GM21528 (cell line): ENCODE results near the gene TMEM115.

Source experiments
- ATAC-seq: cut with Tn5 transposase; IDR thresholded peaks from one replicate; pipeline ENCODE4 v1.9.1; 2021; ENCODE audit warnings: mild to moderate bottlenecking, moderate library complexity; ENCODE audit not compliant: unreplicated experiment, low FRiP score

Gene TMEM115

DNA sequence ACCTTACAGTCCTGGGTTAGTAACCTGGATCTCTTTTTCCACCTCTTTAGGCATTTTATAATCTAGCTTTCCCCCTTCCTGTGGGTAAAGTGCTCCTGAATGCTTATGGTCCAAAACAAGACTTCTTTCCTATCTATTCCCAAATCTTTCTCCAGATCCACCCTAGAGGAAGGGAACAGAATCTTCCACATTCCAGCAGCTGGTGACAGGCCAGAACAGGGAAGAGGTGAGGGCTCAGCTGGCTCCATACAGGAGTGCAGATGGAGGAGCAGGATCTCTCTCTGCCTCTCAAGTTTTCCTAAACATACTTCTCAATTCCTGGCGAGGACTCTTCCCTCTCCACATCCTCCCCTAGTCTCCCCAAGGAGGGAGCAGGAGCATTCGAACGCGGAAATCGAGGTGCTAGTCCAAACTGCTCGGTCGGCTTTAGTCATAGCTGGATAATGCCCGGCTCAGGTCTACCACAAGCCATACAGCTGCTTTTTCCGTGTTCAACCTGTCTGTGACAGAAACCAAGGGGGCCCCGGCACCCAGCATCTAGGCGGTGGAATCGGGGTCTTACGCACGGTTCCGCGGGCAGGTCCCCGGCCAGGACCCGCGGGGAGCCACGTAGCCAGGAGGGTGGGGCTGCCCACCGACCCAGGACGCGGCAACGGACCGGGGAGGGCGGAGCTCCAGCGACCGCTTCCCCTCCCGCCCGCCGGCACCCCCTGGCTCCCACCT is 22.7 kb downstream of the TMEM115 start:
- peak; percentile 30 for ATAC-seq

DNA sequence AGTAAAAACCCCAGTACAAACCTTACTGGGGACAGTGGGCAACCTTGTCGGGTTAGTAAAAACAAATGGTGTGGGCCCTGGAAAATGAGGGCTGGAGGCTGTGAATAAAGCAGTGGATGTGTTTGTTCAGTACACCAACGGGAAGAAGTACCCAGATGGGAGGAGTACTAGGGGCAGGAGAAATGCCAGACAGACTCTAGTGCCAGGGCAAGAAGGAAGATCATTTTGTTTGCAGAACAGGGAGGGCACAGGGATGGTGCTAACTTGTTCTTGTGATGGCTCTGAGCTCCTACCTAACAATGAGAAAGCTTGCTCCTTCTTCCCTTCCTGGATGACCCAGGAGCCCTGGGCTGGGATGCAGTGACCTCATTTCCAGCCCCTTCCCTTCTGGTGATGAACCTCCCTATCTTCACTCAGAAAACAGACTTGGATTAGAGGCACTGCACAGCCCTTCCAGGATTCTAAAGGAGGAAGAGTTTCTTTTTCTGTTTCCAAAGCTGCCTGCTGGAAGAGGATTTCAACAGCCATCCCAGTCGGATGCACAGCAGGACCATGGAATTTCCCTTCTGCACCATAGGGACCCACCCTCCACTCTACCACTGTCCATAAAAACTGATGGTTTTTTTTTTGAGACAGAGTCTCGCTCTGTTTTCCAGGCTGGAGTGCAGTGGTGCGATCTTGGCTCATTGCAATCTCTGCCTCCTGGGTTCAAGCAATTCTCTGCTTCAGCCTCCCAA is 24.8 kb downstream of the TMEM115 start:
- no peak for ATAC-seq

DNA sequence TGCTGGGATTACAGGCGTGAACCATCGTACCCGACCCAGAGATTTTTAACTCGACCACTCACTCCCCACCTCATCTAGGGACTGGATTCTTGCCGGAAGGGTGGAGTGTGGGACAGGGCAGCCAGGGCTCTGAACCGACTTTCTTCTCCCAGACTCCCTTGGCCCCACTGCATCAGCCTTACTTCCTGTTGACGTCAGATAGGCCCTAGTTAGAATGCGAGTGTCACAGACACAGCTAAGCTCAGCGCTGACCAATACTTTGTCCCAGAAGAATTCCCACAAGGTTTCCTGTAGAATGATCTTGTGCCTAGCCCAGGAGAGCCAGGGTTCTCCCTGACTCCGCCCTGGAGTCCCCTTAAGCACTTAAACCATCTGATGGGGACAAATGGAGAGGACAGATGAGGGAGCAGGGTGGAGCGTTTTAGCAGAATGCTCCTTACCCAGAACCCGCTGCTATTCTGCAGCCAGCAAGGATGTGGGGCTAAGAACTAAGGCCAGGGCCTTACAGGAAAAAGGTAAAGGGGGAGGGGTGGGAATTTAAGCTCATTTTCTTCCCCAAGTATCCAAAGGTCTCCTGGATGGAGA is 25.5 kb downstream of the TMEM115 start:
- ATAC-seq = no peak

DNA sequence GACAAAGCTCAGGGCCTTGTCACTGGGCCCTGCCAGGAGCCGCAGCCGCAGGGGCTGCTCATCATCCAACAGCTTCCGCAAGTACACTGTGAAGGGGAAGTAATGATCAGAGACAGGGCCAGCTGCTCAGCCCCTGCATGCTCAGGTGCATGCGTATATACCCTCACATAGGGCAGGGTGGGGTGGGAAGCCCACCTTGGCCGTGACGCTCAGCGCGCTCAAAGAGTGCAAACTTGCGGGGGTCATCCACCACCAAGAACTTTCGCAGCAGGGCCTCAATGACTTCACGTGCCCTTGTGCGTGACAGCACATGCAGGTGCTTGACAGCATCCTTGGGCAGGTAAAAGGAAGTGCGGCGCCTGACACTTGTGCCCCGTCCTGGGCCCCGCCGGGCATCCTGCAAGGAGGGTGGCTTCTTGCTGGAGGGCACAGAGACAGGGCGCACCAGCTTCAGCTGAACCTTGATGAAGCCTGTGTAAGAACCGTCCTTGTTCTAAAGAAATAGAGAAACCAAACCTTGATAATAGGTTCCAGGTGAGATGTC is 27.9 kb downstream of the TMEM115 start:
- ATAC-seq = no peak

DNA sequence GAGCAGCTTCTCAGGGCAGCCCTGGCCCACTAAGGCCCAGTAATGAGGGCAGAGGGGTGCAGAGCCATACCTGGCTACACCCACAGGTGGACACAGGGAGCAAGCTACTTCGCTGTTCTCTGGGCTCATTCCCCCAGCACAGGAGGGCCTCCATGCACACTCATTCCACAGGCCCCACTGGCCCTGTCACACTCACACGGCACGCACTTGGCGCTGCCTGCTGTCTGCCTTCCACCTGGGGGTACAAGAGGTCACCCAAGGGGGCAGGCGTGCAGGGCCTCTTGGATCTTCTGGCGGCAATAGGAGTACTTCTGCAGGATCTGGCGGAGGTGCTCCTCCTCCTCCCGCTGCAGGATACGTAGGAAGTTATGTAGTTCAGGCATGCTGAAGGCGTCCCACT is 29.0 kb downstream of the TMEM115 start:
- no peak for ATAC-seq

DNA sequence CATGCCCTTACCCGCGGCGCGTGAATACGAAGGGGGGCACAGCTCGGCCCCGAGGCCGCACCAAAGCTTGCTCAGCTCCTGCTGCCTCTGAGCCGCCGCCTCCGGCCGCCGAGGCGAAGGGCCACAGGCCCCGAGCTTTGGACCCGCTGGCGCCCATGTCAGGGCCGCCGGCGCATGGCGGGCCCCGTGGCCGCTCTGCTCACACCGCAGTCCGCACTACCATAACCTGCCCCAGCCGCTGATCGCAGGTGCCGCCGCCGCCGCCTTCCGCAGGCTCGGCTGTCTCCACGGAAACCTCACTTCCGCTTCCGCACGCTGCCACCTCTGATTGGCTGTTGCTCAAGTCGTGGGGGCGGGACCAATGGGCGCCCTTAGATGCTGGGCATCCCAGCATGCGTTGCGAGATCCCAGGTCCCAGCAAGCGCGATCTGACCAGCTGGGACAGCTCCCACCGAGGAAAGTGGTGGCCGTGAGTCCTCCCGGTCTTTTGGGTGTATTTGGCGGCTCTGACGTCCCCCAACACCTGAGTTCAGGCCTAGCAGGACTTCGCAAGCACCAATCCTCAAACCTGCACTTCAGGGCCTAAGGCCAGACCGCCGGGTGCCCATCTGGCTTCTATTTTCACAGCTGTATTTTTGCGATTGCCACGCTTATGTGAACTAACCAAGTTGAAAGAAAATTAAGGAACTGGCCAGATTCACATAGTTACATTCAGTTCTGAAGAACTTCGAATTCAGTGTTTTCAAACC is 31.2 kb downstream of the TMEM115 start, which contains the start of gene TUSC2:
TSS of gene TUSC2 (minus strand) at position 281 of the 749 bp plus-strand sequence. CDS start at position 157, 124 bp downstream.
- peak; percentile 74 for ATAC-seq

DNA sequence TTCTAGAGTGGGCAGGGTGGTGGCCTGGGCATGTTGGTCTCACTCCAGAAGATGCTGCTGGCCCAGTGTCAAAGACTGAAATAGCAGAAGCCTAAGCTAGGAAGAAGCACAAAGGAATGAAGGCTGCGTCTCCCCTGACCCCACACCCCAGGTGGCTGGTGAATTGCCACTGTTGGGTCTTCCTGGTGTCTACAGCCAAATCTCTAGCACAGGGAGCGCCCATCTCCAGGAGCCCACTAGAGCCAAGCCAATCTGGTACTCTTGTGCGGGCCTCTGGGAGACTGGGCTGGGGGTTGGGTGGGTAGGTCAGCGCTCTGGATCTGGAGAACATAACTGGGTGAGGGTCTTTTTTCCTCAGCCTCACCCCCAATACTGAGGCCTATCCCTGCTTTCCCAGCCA is 32.2 kb downstream of the TMEM115 start:
- no peak for ATAC-seq

DNA sequence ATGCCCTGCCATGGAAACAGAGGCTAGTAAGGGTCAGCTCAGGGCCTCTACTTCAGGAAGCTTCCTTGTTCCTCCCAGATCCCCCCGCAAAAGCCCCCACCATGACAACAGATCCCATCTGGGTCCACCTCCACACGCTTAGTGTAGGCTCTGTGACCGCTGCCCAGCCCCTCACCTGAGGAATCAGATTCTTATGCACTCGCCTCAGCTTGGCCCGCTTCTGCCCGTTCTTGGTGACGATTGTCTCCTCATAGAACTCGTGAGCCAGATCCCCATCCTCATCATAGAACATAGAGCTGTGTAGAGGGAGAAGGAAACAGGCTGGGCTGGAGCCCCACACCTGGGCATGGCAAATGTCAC is 33.2 kb downstream of the TMEM115 start:
- no peak for ATAC-seq

DNA sequence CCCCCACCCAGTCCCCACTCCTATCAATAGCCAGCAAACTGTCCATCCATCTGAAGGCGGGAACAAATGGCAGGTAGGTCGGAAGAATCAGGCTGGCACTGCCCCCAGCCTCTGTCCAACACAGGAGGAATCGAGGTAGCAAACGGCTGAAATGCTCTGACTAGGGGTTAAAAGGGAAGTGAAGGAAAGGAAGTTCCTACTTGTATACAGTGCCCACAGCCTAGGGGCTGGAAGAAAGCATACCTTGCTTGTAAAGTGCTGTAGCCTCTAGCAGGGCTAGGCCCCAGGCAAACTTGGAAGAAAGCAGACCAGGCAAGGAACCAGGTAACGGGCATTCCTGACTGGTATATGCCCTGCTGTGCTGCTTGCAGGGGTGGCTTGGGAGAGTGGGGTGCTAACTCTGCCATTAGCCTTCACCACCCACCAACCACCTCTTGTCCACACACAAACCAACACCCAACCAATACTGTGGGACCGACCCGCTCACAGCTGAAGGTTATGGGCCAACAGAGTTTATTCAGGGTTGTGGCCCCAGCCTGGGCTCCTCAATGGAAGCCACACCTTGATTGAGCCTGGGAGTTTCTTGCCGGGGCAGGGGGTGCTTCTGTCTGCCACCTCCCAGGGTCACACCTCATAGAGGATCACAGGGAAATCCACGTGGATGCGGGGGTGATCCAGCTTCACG is 33.7 kb downstream of the TMEM115 start:
- ATAC-seq = no peak

DNA sequence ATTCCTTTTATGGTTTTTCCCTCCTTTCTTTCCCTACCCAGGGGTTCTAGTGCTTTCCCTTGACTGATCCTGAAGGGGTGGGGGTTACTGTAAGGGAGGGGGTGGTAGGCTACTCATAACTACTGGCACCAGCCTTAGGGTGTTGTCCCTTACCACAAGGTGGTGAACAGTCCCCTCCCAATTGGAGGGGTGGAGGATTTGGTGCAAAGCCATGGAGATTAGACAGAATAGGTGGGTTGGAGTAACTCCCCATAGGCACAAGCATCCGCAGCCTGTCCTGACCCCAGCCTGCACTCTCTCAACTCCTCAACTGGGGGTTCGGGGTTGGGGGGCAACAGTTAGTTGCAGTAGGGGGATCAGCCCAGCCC is 34.2 kb downstream of the TMEM115 start:
- ATAC-seq = no peak

DNA sequence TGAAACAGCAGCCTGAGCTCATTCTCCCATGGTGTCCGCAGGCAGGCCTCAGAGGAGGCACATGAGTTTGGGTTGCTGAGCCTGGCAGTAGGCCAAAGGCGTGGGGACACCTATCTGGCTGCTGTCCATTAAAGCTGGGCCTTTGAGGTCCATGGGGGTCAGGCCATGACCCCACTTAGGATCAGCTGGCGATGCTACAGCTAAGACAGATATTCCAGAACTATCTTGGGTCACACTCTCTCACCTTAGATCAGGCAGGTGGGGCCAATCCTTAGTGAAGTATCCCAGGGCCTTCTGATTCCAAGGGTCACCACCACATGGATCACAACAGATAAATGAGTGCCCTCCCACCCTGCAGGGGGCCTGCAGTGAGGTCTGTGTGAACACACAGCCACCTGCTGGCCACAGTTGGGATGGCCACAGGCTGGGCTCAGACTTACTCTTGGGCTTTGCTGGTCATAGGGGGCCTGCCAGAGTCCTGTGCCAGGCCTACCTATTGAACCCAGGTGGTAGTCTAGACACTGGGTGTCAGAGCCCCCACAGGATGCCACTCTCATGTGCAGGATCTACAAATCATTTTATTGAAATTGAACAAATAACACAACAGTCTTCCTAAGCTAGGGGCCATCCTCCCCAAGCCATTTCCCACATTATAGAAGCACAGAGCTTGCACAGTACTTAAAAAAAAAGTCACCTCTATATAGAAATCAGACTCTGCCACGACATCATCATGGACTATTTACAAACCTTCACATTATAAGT is 34.8 kb downstream of the TMEM115 start:
- ATAC-seq = no peak

DNA sequence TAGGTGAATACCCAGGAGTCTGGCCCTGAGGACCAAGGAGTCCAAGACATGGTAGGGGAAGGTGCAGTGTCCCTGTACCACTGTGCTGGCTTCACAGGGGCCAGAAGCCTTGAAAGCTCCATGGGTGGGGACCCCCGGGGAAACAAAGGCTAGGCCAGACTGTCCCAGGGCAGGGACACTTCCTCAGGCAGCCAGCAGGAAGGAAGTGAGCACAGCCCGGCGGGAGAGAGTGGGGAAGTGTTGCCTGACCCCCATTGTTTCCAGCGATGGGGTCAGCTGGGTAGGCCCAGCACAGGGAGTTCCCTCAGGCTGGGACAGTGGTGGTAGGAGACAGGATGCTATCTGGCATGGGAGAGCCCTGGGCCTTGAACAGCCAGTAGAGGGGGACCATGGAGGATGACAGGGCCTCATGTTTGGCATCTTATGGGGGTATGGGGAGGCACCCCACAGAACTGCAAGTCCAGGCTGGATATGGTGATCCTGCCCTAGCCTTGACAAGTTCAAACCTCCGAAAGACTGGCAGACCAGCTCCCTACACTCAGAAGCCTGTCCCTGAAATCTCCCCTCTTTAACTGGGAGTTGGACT is 35.6 kb downstream of the TMEM115 start:
- ATAC-seq = no peak

DNA sequence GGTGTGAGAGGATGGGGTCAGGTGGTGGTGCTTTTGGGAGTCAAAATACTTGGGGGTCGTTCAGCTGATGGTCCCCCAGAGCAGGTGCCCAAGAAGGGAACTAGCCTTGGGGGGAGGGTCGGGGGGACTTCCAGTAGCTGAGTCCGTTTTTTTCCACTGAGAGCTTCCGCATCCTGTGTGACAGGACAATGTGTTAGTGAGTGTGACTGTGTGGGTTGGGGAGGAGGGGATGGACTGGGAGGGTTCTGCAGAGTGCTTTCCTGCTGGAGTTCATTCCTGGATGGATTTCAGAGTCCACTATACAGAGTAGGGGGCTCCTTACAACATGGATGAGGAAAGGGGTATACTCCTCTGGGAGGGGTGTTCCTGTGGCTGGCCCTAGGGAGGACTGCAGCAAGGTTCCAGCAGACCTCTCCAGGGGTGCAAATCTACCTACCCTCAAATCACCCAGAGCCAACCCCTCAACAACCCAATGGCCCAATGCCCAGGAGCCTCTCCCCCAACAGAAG is 36.2 kb downstream of the TMEM115 start:
- no peak for ATAC-seq

DNA sequence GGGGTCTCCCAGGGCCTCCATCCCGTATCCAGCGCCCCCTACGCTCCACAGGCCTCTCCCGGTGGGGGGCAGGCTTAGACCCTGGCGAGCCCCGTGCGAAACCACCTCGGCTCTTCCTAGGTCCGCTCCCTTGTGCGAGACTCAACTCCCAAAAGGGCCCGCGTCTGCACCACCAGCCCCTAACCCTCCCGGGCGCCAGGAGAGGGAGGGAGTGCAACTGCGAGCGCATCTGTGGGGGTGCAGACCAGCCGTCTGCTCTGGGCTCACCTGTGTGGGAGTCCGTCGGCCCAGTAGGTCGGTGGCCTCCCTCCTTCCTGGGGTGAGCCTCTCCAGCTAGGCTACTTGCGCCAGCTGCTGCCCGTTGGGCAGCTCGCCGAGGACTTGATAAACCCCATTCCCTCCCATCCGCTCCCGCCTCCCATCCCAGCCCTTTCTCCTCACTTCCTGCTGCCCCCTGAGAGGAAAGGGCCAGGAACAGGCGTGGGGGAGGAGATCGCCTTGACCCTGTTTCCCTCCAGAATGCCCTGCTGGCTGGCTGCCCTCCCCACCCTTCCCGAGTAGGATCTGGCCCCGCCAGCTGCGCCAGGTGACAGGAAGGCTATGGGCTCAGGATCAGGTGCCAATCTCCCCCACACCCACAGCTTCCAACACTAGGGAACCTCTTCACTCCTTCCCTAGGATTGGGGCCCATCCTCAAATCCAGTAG is 36.8 kb downstream of the TMEM115 start, which contains the start of gene HYAL2:
TSS of gene HYAL2 (minus strand) at position 360 of the 706 bp plus-strand sequence. CDS start 2,256 bp downstream, outside the sequence.
- ATAC-seq = no peak

DNA sequence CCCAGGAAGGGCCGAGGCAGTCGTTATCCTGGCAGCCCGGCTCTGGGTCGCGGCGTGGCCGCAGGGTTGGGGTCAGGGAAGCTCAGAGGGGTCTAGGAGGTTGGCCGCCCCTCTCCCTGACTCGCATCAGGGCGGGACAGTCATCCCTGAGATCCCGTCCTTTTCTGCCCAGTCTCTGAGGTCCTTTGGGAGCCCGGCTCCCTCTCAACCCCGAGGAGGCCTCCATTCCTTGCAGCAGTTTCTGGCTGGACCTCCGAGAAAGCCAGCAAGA is 37.3 kb downstream of the TMEM115 start:
- ATAC-seq = no peak

DNA sequence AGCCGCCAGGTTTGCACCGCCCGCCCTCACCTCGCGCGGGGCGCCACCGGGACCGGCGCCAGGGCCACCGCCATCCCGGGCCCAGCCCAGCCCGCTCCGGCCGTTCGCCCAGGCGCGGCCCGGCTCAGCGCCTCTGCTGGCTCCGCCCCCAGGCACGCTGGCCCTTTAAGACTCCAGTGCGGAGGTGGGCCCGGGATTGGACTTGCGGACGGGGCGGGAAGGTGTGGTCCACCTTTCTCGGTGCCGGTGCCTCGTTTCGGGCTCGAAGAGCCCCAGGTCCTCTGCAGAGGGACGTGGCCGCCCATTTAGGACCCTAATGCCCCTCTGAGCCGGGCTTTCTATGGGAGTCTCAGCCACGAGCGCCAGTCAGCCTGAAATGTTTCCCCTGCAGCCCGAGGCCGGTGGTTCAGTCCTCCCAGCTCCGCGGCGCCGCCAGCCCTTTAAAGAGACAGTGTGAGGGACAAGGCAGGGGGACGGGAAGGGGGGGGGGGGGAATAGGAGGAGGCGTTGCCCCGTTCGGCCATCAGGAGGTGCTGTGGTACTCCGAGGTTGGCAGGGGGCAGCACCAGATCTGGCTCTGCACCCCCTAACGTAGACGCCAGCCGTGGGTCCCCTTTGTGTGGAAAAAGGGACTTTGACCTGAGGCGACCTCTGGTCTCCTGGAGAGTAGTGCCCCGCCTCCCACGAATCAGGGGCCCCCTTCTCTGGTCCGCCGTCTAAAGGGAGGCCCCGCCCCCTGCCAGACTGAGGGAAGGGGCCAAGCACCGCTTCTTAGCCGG is 37.8 kb downstream of the TMEM115 start:
- peak; percentile 74 for ATAC-seq

DNA sequence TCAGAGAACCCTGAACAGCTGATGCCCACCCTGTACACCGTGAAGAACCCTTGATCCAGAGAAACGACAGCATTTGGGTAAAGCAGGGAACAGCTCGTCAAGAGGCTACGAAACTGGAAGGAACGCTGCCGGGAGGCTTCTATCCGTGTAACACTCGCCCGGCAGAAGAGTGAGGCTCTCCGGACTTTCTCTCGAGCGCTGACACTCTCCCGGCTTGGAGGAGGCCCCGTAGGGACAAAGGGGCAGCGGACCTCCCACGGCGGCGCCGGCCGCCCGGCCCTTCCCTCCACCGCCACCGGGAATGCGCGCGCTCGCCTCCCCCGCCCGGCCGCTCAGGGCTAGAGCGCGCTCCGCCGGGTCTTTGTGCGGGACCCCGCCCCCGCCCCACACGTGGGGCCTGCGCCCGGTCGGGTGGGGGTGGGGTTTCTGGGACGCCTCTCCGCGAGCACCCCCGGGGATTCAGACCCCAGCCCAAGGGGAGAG is 38.4 kb downstream of the TMEM115 start:
- ATAC-seq = peak; percentile 41
